Activated CD4-positive, alpha-beta T cell treated with anti-CD3 and anti-CD28 coated beads, Interleukin-2, amount 50 U/mL, for 48 hours (primary cell): ENCODE results near the gene POMP.

Experiments
- DNase-seq, 2 experiments: peaks; one replicate each; pipeline ENCODE4 v3.0.0-alpha.2; 2020

POMP gene

GRCh38 chr13:28704282-28704681 is 45.4 kb downstream of the POMP start:
- DNase-seq: no peak

GRCh38 chr13:28704919-28705318 is 46.0 kb downstream of the POMP start:
- DNase-seq: no peak

GRCh38 chr13:28705461-28706083 is 46.6 kb downstream of the POMP start:
- DNase-seq: no peak

- DNase-seq: peak in 1 of 2 experiments; percentile 10
Measured at GRCh38 chr13:28707629-28708427, 48.9 kb downstream of the POMP start.

GRCh38 chr13:28710161-28710560 is 51.2 kb downstream of the POMP start:
- no peak for DNase-seq

- DNase-seq: no peak
Measured at GRCh38 chr13:28714651-28715050, 55.7 kb downstream of the POMP start.

DNA sequence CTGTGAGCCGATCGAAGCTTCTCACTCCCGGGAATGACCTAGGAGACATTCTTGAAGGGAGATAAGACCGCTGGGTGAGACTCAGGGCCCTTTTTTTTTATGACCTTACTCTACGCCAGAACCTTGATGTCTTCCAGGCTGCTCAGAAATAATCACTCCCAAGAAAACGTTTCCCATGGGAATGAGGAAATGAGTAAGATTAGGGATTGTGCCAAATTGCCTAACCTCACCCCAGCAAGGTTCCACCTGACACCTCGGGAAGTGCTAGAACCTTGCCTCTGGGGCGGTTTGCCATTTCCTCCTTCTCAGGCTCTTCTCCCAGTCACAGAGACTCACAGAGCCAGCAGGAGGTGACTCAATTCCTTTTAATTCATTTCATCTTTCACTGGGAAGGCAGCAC is 57.6 kb downstream of the POMP start:
- DNase-seq: no peak

- no peak for DNase-seq
Measured at GRCh38 chr13:28717170-28717569, 58.2 kb downstream of the POMP start.

- no peak for DNase-seq
Measured at GRCh38 chr13:28718196-28718542, 59.2 kb downstream of the POMP start.

- DNase-seq: peak; percentile 97 to 98
Measured at GRCh38 chr13:28718543-28719226, 59.8 kb downstream of the POMP start, which contains the start of gene SLC46A3. Gene SLC46A3, minus strand, starts transcription at chr13:28718970. Its CDS starts 972 bp downstream, at chr13:28717998.

DNA sequence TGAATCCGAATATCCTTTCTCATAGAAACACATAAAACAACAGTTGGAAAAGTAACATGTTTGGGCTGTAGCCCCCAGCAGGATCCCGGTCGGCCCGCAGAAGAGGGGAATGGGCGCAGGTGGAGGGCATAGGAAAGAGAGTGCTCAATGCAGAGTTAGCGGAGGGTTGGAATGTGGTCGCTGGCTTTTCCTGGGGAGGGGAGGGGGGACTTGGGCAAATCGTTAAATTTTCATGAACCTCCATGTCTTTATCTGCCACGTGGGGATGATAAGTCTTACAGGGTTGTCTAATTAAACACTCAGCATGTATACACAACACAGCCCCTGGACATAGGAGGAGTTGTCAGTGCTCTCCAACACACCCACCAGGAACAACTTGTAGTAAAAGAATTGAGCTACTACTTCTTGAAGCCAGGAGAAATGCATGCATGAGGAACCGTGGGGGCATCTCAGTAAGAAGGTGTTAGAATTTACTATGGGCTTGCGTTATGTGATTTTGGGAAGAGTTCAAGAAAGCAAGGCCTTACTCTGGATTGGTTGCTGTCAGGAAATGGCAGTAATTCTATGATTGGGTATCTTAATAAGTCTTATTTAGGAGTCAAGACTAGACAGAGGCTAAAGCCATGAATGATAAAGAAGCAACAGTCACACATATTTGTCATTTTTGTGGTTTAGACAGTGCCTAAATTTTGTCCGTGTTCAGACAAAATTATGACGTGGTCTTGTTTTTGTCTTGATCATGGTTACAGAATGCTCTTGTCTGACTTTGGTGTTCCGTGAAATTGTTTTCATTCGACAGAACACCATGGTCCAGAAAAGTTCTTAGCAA is 60.5 kb downstream of the POMP start:
- no peak for DNase-seq

DNA sequence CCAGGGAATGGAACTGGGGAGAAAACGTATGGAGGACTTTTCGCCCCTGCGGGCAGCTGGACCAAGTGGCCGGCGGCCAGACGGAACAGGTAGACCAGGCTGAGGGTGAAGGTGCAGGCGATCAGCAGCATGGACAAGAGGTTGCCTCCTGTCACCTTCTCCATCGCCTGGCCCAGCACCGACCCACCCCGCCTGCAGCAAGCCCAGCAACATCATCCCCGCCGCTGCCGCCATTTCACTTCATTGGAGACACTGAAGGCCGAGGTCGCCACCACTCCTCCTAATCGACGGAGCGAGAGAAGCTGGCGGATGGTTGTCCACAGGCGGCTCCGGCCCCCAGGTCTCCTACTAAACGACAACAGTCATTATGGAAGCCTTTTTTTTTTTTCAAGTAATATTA is 64.9 kb downstream of the POMP start:
- DNase-seq: no peak

GRCh38 chr13:28725046-28725610 is 66.2 kb downstream of the POMP start:
- DNase-seq: no peak
